T-helper 1 cell treated with Interleukin-12 subunit alpha and Interleukin-12 subunit beta and Interleukin-4 antibody, amounts not matched to agents 30 μg/mL and 1 μg/mL, for 36 hours (primary cell): ENCODE measurements around the gene MSS51.

ENCODE experiments used
- H3K27ac Mint-ChIP-seq: one replicate; pipeline ENCODE4 v1.8.0; 2021; ENCODE audit warnings: mild to moderate bottlenecking, mixed read lengths
- H3K27me3 Mint-ChIP-seq: one replicate; pipeline ENCODE4 v1.8.0; 2021; ENCODE audit warnings: low read depth, mixed read lengths
- H3K36me3 Mint-ChIP-seq: one replicate; pipeline ENCODE4 v1.8.0; 2021; ENCODE audit warnings: low read depth, mixed read lengths
- H3K4me1 Mint-ChIP-seq: one replicate; pipeline ENCODE4 v1.8.0; 2021; ENCODE audit warnings: low read depth, mixed read lengths
- H3K4me3 Mint-ChIP-seq: one replicate; pipeline ENCODE4 v1.8.0; 2021; ENCODE audit warnings: mild to moderate bottlenecking, moderate library complexity, mixed read lengths
- H3K9me3 Mint-ChIP-seq: one replicate; pipeline ENCODE4 v1.8.0; 2021; ENCODE audit warnings: mixed read lengths

MSS51 gene

DNA sequence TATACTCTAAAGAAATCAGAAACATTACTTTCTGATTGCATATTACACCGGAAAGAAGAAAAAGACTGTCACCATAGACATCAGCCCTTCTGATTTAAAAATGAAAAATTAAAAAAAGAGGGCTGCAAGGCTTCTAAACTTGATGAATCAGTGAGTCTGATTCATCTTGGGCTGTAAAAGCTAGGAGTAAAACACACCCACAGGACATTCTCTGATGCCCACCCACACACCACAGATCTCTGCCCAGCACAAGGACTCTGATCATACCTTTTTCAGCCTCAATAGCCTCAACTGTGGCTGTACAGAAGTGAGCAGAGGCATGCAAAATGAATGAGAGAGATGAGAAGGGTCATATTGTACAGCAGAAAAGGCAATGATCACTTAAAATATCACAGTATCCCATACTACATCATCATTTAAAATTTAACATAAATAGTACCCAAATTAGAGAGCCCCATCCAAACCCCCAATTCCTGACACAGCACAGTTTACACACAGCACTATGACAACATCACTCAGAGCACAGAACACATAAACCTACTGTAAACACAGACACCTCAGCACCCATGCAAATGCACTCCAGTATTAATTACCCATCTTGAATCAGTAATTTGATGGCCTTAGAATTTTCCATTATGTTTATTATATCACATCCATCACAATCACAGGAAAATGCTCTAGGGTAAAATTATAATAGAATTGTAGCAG is 6.4 kb upstream of the MSS51 start:
- H3K9me3 Mint-ChIP-seq = no peaks in the 10 kb centered on the region
- peaks cover 20% of the 10 kb centered on the region for H3K36me3 Mint-ChIP-seq
- peaks cover 1% of the 10 kb centered on the region for H3K4me1 Mint-ChIP-seq

DNA sequence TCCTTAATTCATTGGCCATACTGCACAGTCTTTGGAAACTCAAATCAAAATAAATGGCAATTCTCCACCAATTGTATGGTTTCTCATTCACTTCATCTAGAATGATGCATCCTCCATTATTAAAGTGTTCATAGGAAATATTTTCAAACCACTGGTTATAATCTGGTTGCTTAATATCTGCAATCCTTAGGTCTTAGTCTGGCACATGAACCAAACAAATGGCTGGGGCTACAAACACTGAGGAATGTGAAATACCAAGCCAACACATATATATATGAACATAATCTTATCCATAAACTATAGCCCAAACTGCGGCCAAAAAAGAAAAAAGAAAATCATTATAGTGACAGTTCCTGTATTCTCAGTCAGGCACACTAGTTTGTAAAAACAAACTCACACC is 5.7 kb upstream of the MSS51 start:
- peaks cover 21% of the 10 kb centered on the region for H3K36me3 Mint-ChIP-seq
- peaks cover 1% of the 10 kb centered on the region for H3K4me1 Mint-ChIP-seq
- H3K4me3 Mint-ChIP-seq = no peak overlapping the region
- no peaks in the 10 kb centered on the region for H3K9me3 Mint-ChIP-seq
- no peaks in the 10 kb centered on the region for H3K27me3 Mint-ChIP-seq
- H3K27ac Mint-ChIP-seq = no peak overlapping the region

More for the DNA sequence above, 6.4 kb upstream of the MSS51 start:
- Mint-ChIP-seq H3K4me3 (no peak overlapping the region), H3K27me3 (no peaks in the 10 kb centered on the region), H3K27ac (no peak overlapping the region)

GRCh38 chr10:73432646-73433537 is 469 bp downstream of the MSS51 start:
- Mint-ChIP-seq H3K36me3 (peaks cover 28% of the 10 kb centered on the region), H3K4me1 (peaks cover 11% of the 10 kb centered on the region), H3K9me3 (no peaks in the 10 kb centered on the region), H3K27ac (no peak overlapping the region), H3K27me3 (no peaks in the 10 kb centered on the region), H3K4me3 (no peak overlapping the region)

DNA sequence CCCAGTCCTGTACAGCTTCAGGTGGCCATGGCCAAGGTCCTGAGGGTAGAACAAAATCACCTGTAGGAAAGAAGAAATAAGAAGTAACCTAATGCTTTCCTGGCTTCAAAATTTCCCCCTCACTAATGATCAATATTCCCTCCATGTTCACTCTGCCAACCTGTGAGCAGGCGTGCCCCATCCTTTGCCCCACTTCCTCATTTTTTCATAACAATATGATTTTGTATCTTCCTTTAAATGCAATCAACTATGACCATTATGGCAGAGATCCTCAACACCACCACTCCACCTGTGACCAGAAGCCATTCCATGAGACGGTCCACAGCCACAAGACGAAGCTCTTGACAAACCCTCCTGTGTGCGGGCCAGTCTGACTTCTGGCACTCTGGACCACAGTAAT is 7.0 kb downstream of the MSS51 start:
- Mint-ChIP-seq H3K36me3 (peaks cover 50% of the 10 kb centered on the region), H3K27me3 (no peaks in the 10 kb centered on the region), H3K4me3 (no peak overlapping the region), H3K27ac (no peak overlapping the region), H3K4me1 (no peaks in the 10 kb centered on the region), H3K9me3 (no peaks in the 10 kb centered on the region)

- Mint-ChIP-seq H3K9me3 (no peaks in the 10 kb centered on the region), H3K4me3 (no peak overlapping the region), H3K27me3 (no peaks in the 10 kb centered on the region), H3K4me1 (no peaks in the 10 kb centered on the region), H3K36me3 (peaks cover 42% of the 10 kb centered on the region), H3K27ac (no peak overlapping the region)
These were observed 8.9 kb downstream of the MSS51 start for GRCh38 chr10:73424478-73424877.

DNA sequence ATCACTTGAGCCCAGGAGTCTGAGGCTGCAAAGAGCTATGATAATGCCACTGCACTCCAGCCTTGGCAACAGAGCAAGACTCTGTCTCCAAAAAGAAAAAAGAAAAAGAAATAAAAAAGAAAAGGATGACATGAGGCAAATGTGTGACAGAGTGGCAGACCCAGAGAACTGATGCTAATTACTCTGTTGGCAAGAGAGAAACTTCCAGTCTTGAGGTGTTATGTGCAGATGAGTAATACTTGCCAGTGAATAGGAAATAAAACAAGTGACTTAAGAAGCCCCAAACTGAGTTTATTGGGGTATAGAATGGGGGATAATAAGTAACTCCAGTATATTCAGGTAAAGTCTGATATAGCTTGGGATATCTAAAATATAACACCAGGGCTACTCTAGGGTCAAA is 10.1 kb downstream of the MSS51 start:
- H3K9me3 Mint-ChIP-seq = no peaks in the 10 kb centered on the region

GRCh38 chr10:73416571-73416970 is 16.8 kb downstream of the MSS51 start:
- Mint-ChIP-seq H3K4me3 (no peak overlapping the region), H3K4me1 (peaks cover 24% of the 10 kb centered on the region)

More for the DNA sequence above, 10.1 kb downstream of the MSS51 start:
- Mint-ChIP-seq H3K27ac (no peak overlapping the region), H3K27me3 (no peaks in the 10 kb centered on the region), H3K4me1 (peaks cover 2% of the 10 kb centered on the region), H3K4me3 (no peak overlapping the region), H3K36me3 (peaks cover 40% of the 10 kb centered on the region)

GRCh38 chr10:73414230-73414945 is 19.0 kb downstream of the MSS51 start:
- Mint-ChIP-seq H3K36me3 (peaks cover 17% of the 10 kb centered on the region), H3K27ac (peak overlapping the region; percentile 71), H3K9me3 (no peaks in the 10 kb centered on the region), H3K27me3 (no peaks in the 10 kb centered on the region), H3K4me1 (peaks cover 34% of the 10 kb centered on the region), H3K4me3 (peak overlapping the region; percentile 84)

More at GRCh38 chr10:73416571-73416970, 16.8 kb downstream of the MSS51 start:
- H3K9me3 Mint-ChIP-seq = no peaks in the 10 kb centered on the region
- H3K27ac Mint-ChIP-seq = no peak overlapping the region
- H3K36me3 Mint-ChIP-seq = peaks cover 8% of the 10 kb centered on the region
- no peaks in the 10 kb centered on the region for H3K27me3 Mint-ChIP-seq

GRCh38 chr10:73413528-73414229 is 19.7 kb downstream of the MSS51 start, which contains the start of gene ANXA7:
TSS of gene ANXA7 (minus strand) at chr10:73414058. CDS start at chr10:73400856, 13,202 bp downstream.
- H3K4me1 Mint-ChIP-seq = peaks cover 40% of the 10 kb centered on the region
- H3K27ac Mint-ChIP-seq = peak within 1 kb of the TSS; percentile 92
- H3K4me3 Mint-ChIP-seq = peak within 1 kb of the TSS; percentile 91
- H3K27me3 Mint-ChIP-seq = no peaks in the 10 kb centered on the region
- H3K9me3 Mint-ChIP-seq = no peaks in the 10 kb centered on the region
- H3K36me3 Mint-ChIP-seq = peaks cover 20% of the 10 kb centered on the region

DNA sequence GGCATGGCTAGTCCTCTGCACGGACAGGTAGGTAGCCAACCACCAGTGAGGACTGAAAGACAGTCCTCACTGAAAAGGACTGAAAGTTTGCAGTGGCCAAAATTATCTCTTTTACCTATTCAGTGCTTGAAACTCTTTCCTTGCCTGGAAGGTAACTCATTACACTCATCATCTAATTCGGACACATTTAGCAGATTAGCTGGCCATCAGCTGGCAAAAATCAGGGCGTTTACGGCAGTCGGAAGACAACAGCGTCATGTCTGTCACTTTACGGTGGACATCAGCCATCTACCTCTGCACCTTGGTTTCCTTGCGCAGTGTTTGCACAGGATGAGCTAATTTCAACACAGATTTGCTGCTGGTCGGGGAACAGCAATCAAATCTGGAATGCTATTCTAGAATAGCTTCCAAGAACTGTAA is 20.2 kb downstream of the MSS51 start:
- Mint-ChIP-seq H3K4me1 (peaks cover 38% of the 10 kb centered on the region), H3K9me3 (no peaks in the 10 kb centered on the region), H3K27ac (peak overlapping the region; percentile 92), H3K27me3 (no peaks in the 10 kb centered on the region), H3K36me3 (peaks cover 18% of the 10 kb centered on the region), H3K4me3 (peak overlapping the region; percentile 91)

GRCh38 chr10:73410897-73411296 is 22.5 kb downstream of the MSS51 start:
- Mint-ChIP-seq H3K9me3 (no peaks in the 10 kb centered on the region), H3K4me3 (peak overlapping the region; percentile 19), H3K27ac (peak overlapping the region; percentile 31), H3K4me1 (peaks cover 44% of the 10 kb centered on the region), H3K36me3 (peaks cover 21% of the 10 kb centered on the region), H3K27me3 (no peaks in the 10 kb centered on the region)

- H3K36me3 Mint-ChIP-seq = peaks cover 21% of the 10 kb centered on the region
- H3K4me3 Mint-ChIP-seq = no peak overlapping the region
- no peaks in the 10 kb centered on the region for H3K27me3 Mint-ChIP-seq
- no peak overlapping the region for H3K27ac Mint-ChIP-seq
- no peaks in the 10 kb centered on the region for H3K9me3 Mint-ChIP-seq
- peaks cover 34% of the 10 kb centered on the region for H3K4me1 Mint-ChIP-seq
These were observed 24.3 kb downstream of the MSS51 start for GRCh38 chr10:73408978-73409521.

DNA sequence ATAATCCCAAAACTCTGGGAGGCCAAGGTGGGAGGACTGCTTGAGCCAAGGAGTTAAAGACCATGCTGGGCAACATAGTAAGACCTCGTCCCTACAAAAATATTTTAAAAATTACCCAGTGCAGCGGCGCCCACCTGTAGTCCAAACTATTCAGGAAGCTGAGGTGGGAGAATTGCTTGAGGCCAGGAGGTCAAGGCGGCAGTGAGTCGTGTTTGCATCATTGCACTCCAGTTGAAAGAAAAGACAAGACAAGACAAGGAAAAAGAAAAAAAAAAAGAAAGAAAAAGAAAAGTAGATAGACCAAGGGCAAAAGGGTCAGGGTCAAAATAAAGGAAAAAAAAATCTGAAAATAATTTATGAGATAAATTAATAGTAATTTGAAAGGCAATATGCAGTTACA is 25.3 kb downstream of the MSS51 start:
- H3K27ac Mint-ChIP-seq = no peak overlapping the region

DNA sequence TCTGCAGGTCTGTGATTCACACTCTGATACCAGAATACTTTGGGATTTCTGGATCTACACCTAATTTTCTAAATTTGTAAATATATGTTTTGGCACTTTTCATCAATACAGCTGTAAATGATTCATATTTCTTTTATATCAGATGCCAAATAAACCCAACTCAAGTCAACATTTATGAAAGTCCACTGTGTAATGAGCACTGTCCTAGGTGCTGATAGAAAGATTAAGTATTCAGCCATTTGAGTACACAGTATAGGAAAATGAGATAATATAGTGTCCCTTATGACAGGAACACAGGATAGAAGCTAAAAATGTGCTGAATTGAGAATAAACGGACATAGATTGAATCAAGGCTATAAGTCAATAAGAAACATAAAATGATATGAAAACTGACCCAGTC is 25.9 kb downstream of the MSS51 start:
- Mint-ChIP-seq H3K27ac (no peak overlapping the region), H3K9me3 (no peaks in the 10 kb centered on the region), H3K4me1 (peaks cover 29% of the 10 kb centered on the region), H3K36me3 (peaks cover 16% of the 10 kb centered on the region), H3K27me3 (no peaks in the 10 kb centered on the region), H3K4me3 (no peak overlapping the region)

More for the DNA sequence above, 25.3 kb downstream of the MSS51 start:
- Mint-ChIP-seq H3K27me3 (no peaks in the 10 kb centered on the region), H3K4me3 (no peak overlapping the region), H3K9me3 (no peaks in the 10 kb centered on the region), H3K4me1 (peaks cover 33% of the 10 kb centered on the region), H3K36me3 (peaks cover 19% of the 10 kb centered on the region)
